ENCODE data around the gene EDIL3. TPM values are rescaled to one million over a fixed set of nuclear protein-coding genes. Genes with fewer than 3 reads are reported as not detected.
"Not testable (repeated sequence)": the region's sequence is repeated elsewhere in the genome, so short reads cannot be mapped to it uniquely, and the experiment has no call there.

The EDIL3 gene
- total RNA-seq, 1 experiment from 2014 or later = 56.5 TPM

GRCh38 chr5:84301535-84301934 lies 83.1 kb downstream of the EDIL3 start:
- DNase-seq (ENCODE audit: low spot score) = peak; percentile 54

- DNase-seq (ENCODE audit: low spot score) = no peak
Observed at GRCh38 chr5:84299959-84300358, 84.7 kb downstream of the EDIL3 start.

GRCh38 chr5:84298628-84299027 lies 86.1 kb downstream of the EDIL3 start:
- DNase-seq (ENCODE audit: low spot score) = no peak

- not testable (repeated sequence) for DNase-seq (ENCODE audit: low spot score)
Observed at GRCh38 chr5:84297641-84298040, 87.0 kb downstream of the EDIL3 start.

GRCh38 chr5:84292788-84293653 lies 91.7 kb downstream of the EDIL3 start:
- DNase-seq (ENCODE audit: low spot score) = peak; percentile 36

- no peak for DNase-seq (ENCODE audit: low spot score)
Observed at GRCh38 chr5:84292000-84292642, 92.6 kb downstream of the EDIL3 start.

- no peak for DNase-seq (ENCODE audit: low spot score)
Observed at GRCh38 chr5:84290673-84291072, 94.0 kb downstream of the EDIL3 start.

GRCh38 chr5:84290161-84290560 lies 94.5 kb downstream of the EDIL3 start:
- DNase-seq (ENCODE audit: low spot score) = peak; percentile 83

GRCh38 chr5:84287951-84288350 lies 96.7 kb downstream of the EDIL3 start:
- DNase-seq (ENCODE audit: low spot score) = peak; percentile 93

- no peak for DNase-seq (ENCODE audit: low spot score)
Observed at GRCh38 chr5:84286662-84287061, 98.0 kb downstream of the EDIL3 start.

- DNase-seq (ENCODE audit: low spot score) = no peak
Observed at GRCh38 chr5:84285641-84286637, 98.7 kb downstream of the EDIL3 start.

- no peak for DNase-seq (ENCODE audit: low spot score)
Observed at GRCh38 chr5:84281383-84281782, 103.3 kb downstream of the EDIL3 start.

- DNase-seq (ENCODE audit: low spot score) = no peak
Observed at GRCh38 chr5:84279234-84279633, 105.4 kb downstream of the EDIL3 start.

GRCh38 chr5:84275609-84276008 lies 109.1 kb downstream of the EDIL3 start:
- no peak for DNase-seq (ENCODE audit: low spot score)

GRCh38 chr5:84274585-84275468 lies 109.9 kb downstream of the EDIL3 start:
- peak; percentile 43 for DNase-seq (ENCODE audit: low spot score)

GRCh38 chr5:84273517-84273883 lies 111.2 kb downstream of the EDIL3 start:
- no peak for DNase-seq (ENCODE audit: low spot score)

GRCh38 chr5:84272771-84273516 lies 111.7 kb downstream of the EDIL3 start:
- no peak for DNase-seq (ENCODE audit: low spot score)

GRCh38 chr5:84265739-84266550 lies 118.7 kb downstream of the EDIL3 start:
- DNase-seq (ENCODE audit: low spot score) = no peak

GRCh38 chr5:84265130-84265529 lies 119.5 kb downstream of the EDIL3 start:
- no peak for DNase-seq (ENCODE audit: low spot score)

Data from A172 (cell line).